GM23338 (cell line): ENCODE data around the gene DPYD.

Experiments used
- CREB1 ChIP-seq: fragments of 250-450 bp; sonication (Bioruptor Pico); IDR thresholded peaks from 2 replicates; pipeline ENCODE4 v1.5.0; 2020; ENCODE audit warnings: low read depth, mild to moderate bottlenecking, moderate library complexity
- EZH2 ChIP-seq: fragments of 200-600 bp; sonication (generic); IDR thresholded peaks from one replicate; pipeline ENCODE4 v1.8.0; 2017; ENCODE audit warnings: antibody characterized with exemption, mild to moderate bottlenecking, low read depth; ENCODE audit not compliant: unreplicated experiment
- ZNF331 ChIP-seq: fragments of 250-450 bp; sonication (Bioruptor Pico); IDR thresholded peaks from 2 replicates; pipeline ENCODE4 v1.5.0; 2020; ENCODE audit warnings: low read depth, mild to moderate bottlenecking, moderate library complexity
- TF ChIP-seq, protein P1 (sequence below), 2 experiments: fragments of 200-600 bp in 1 of 2; sonication (generic) in 1 of 2; conservative IDR thresholded peaks; 2 replicates each; pipeline versions ENCODE4 v1.5.1 to v1.6.1; 2016 to 2017; ENCODE audit warnings: antibody characterized with exemption in 2 of 2, low read depth in 2 of 2, mild to moderate bottlenecking in 2 of 2, moderate library complexity in 1 of 2

DNA sequence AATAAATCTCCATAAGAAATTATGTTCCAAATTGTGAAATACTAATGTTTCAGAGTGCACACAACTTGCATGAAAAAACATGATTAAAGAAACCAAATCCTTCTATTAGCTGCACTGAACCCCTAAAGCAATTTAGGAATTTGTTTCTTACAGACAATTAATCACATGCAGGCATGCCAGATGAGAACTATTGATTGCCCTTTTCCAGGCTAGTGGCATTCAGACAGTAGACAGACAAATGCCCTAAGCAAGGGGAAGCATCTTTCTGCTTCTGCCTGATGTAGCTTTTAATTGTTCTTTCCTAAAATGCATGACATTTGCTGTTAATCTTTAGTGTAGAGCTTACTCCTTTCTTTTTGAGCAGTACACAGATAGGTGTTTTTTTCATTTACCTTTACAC, 229.5 kb downstream of the DPYD start:
- TF ChIP-seq, protein P1, sequence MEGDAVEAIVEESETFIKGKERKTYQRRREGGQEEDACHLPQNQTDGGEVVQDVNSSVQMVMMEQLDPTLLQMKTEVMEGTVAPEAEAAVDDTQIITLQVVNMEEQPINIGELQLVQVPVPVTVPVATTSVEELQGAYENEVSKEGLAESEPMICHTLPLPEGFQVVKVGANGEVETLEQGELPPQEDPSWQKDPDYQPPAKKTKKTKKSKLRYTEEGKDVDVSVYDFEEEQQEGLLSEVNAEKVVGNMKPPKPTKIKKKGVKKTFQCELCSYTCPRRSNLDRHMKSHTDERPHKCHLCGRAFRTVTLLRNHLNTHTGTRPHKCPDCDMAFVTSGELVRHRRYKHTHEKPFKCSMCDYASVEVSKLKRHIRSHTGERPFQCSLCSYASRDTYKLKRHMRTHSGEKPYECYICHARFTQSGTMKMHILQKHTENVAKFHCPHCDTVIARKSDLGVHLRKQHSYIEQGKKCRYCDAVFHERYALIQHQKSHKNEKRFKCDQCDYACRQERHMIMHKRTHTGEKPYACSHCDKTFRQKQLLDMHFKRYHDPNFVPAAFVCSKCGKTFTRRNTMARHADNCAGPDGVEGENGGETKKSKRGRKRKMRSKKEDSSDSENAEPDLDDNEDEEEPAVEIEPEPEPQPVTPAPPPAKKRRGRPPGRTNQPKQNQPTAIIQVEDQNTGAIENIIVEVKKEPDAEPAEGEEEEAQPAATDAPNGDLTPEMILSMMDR (conservative IDR thresholded peaks at IDR 0.05; ENCODE audit: low read depth in 2 of 2), result no peak
- no peak for TF ChIP-seq CREB1 (CRISPR knock-in tag)
- no peak for TF ChIP-seq ZNF331 (CRISPR knock-in tag)
- TF ChIP-seq EZH2, result no peak
